ENCODE results near the gene HLA-DMA. TPM values are rescaled to one million over a fixed set of nuclear protein-coding genes. Genes with fewer than 3 reads are reported as not detected.

HLA-DMA gene
- total and polyA plus RNA-seq, 9 of the 15 experiments (the other 6 are each of a cell fraction or from before 2014, with no cell fraction given): 0.13 to 0.83 (median 0.51) TPM

- TF ChIP-seq AFF4 (CRISPR knock-in tag; IDR thresholded peaks at IDR 0.05): 0 out of 2 replicates have a peak, but pooled peaks have one; percentile 42
- TF ChIP-seq DPF2 (IDR thresholded peaks at IDR 0.05): no peak
- 0 out of 4 replicates have a peak, but pooled peaks of 1 of the 2 experiments have one; percentile 54 for TF ChIP-seq SIN3A (IDR thresholded peaks at IDR 0.05; ENCODE audit: borderline replicate concordance in 2 of 2, control insufficient read depth in 1 of 2, low read depth in 2 of 2, low read length in 2 of 2)
- TF ChIP-seq MYNN (IDR thresholded peaks at IDR 0.05): peak; percentile 94
- peak; percentile 68; the same call in 1 of the 2 replicates for TF ChIP-seq MYNN (CRISPR knock-in tag; IDR thresholded peaks at IDR 0.05)
- TF ChIP-seq RBFOX2 (IDR thresholded peaks at IDR 0.05; ENCODE audit: low read depth, low read length): peak; percentile 46; the same call in 1 of the 2 replicates
- no peak for TF ChIP-seq CREB5 (CRISPR knock-in tag; IDR thresholded peaks at IDR 0.05)
These were observed 30.0 kb upstream of the HLA-DMA start (continued) for GRCh38 chr6:32982702-32983492.

All from K562 (cell line).